Measurements from ENCODE around the gene MTG2.

GRCh38 chr20:62150310-62150575 lies 32.6 kb upstream of the MTG2 start:
- TF ChIP-seq CTCF (IDR thresholded peaks at IDR 0.05; ENCODE audit: insufficient read depth, low read depth, low read length) (no peak), EZH2 (IDR thresholded peaks at IDR 0.05; ENCODE audit: insufficient read depth, low read length) (no peak)

All from astrocyte (in vitro differentiated cells and primary cell).